Lung (tissue), 12 donors: ENCODE data around the gene TMEM209. TPM values are rescaled to one million over a fixed set of nuclear protein-coding genes. Genes with fewer than 3 reads are reported as not detected.

Experiments
- ATAC-seq: fragments of 200-7000 bp; cut with Tn5 transposase; one replicate; pipeline ENCODE4 v1.9.1; 2020; ENCODE audit warnings: moderate number of reproducible peaks; ENCODE audit not compliant: insufficient read depth, low FRiP score
- DNase-seq, 3 donors: peaks; one replicate each; pipeline ENCODE4 v3.0.0-alpha.2; 2013 to 2017
- H3K27ac ChIP-seq, 2 donors: one replicate each; pipeline ENCODE4 v1.5.1; 2013; ENCODE audit warnings: mild to moderate bottlenecking in 2 of 2, moderate library complexity in 2 of 2, control low read depth in 1 of 2, inconsistent platforms in 1 of 2, low read depth in 1 of 2, low read length in 1 of 2
- H3K27me3 ChIP-seq, 3 donors: one replicate each; pipeline ENCODE4 v1.5.1; 2013; ENCODE audit warnings: low read length in 2 of 3; ENCODE audit not compliant: control insufficient read depth in 3 of 3, insufficient read depth in 3 of 3
- H3K36me3 ChIP-seq, 4 donors: one replicate each; pipeline ENCODE4 v1.5.1; 2013; ENCODE audit warnings: low read length in 4 of 4, mild to moderate bottlenecking in 1 of 4, moderate library complexity in 1 of 4; ENCODE audit not compliant: control insufficient read depth in 4 of 4, insufficient read depth in 4 of 4
- H3K4me1 ChIP-seq, 5 donors: one replicate each; pipeline ENCODE4 v1.5.1; 2013; ENCODE audit warnings: low read length in 5 of 5, mild to moderate bottlenecking in 2 of 5, moderate library complexity in 1 of 5; ENCODE audit not compliant: control insufficient read depth in 5 of 5, insufficient read depth in 5 of 5
- H3K4me3 ChIP-seq: one replicate; pipeline ENCODE4 v1.5.1; 2013; ENCODE audit warnings: mild to moderate bottlenecking, control low read depth, moderate library complexity
- H3K9ac ChIP-seq, 2 donors: one replicate each; pipeline ENCODE4 v1.5.1; 2013; ENCODE audit warnings: low read length in 2 of 2, control low read depth in 1 of 2; ENCODE audit not compliant: insufficient read depth in 1 of 2
- H3K9me3 ChIP-seq, 4 donors: one replicate each; pipeline ENCODE4 v1.5.1; 2013; ENCODE audit warnings: low read length in 3 of 4, mild to moderate bottlenecking in 1 of 4, moderate library complexity in 1 of 4; ENCODE audit not compliant: control insufficient read depth in 4 of 4, insufficient read depth in 3 of 4
- CTCF ChIP-seq: IDR thresholded peaks from 2 replicates; pipeline ENCODE4 v1.5.1; 2012; ENCODE audit warnings: mild to moderate bottlenecking; ENCODE audit errors: control extremely low read depth, extremely low read depth
- WGBS, 2 donors: extraction: QIAGEN DNeasy Blood & Tissue Kit; methylation state at CpG; one replicate each; pipeline ENCODE4 v1.1.7; 2013; 5-methylcytosine and 5-hydroxymethylcytosine counted together
- polyA plus RNA-seq, 2 donors: library from polyadenylated mRNA; stranded (reverse); fragments of 200-250 nt; gene quantifications; one replicate each; pipeline ENCODE4 v1.2.1, GENCODE V29; 2013
- total RNA-seq, 2 donors: library from RNA; depleted of rRNA in 1 of 2; stranded (reverse); fragments of >200 nt in 1 of 2; gene quantifications; one replicate each; pipeline ENCODE4 v1.2.1, GENCODE V29; 2014 to 2021
- donor health status: control.
- donor health status: control.
- donor health status: Bipolar disorder and iron deficiency.
- donor health status: healthy.
- donor health status: DM: yes; HTN: yes; CAD: no.

The TMEM209 gene
- total and polyA plus RNA-seq, 4 donors, result 8.3 to 22.2 (median 12.6) TPM

- Histone ChIP-seq H3K9me3 (no peaks in the 10 kb centered on the region), H3K27ac (no peak overlapping the region), H3K4me1 (no peaks in the 10 kb centered on the region), H3K9ac (no peak overlapping the region), H3K36me3 (peaks cover 0 to 21% (median 9%) of the 10 kb centered on the region in 4 donors), H3K27me3 (no peaks in the 10 kb centered on the region), H3K4me3 (no peak overlapping the region)
- TF ChIP-seq CTCF, result no peak
- no peak for ATAC-seq
- 88 to 93% methylated on average over 9 of the region's 9 CpGs for WGBS, 2 donors
- no peak for DNase-seq
Measured at GRCh38 chr7:130180571-130181262, 24.5 kb downstream of the TMEM209 start.

- Histone ChIP-seq H3K4me1 (no peaks in the 10 kb centered on the region), H3K4me3 (no peak overlapping the region), H3K27ac (no peak overlapping the region), H3K9ac (no peak overlapping the region), H3K9me3 (no peaks in the 10 kb centered on the region), H3K36me3 (peaks cover 0 to 21% (median 12%) of the 10 kb centered on the region in 4 donors), H3K27me3 (no peaks in the 10 kb centered on the region)
- ATAC-seq (no peak), DNase-seq (no peak)
- no peak for TF ChIP-seq CTCF
- 95 to 98% methylated on average over 2 of the region's 2 CpGs for WGBS, 2 donors
Measured at GRCh38 chr7:130179631-130180030, 25.6 kb downstream of the TMEM209 start.

- no peak for ATAC-seq
- Histone ChIP-seq H3K4me3 (no peak overlapping the region), H3K27ac (no peak overlapping the region), H3K27me3 (no peaks in the 10 kb centered on the region), H3K4me1 (no peaks in the 10 kb centered on the region), H3K9ac (no peak overlapping the region), H3K36me3 (peaks cover 0 to 19% (median 11%) of the 10 kb centered on the region in 4 donors), H3K9me3 (no peaks in the 10 kb centered on the region)
- no peak for TF ChIP-seq CTCF
- WGBS, 2 donors, result 88 to 97% methylated on average over 4 of the region's 4 CpGs
- no peak for DNase-seq
Measured at GRCh38 chr7:130178251-130178650, 27.0 kb downstream of the TMEM209 start.
